GM18520 (cell line): ENCODE data around the gene PCDHB2.
"Not testable (repeated sequence)": the region's sequence is repeated elsewhere in the genome, so short reads cannot be mapped to it uniquely, and the experiment has no call there.

Experiments
- ATAC-seq: cut with Tn5 transposase; IDR thresholded peaks from one replicate; pipeline ENCODE4 v1.9.1; 2021; ENCODE audit not compliant: unreplicated experiment

Gene PCDHB2

GRCh38 chr5:141135718-141136266 is 41.4 kb downstream of the PCDHB2 start:
- ATAC-seq, result no peak

- ATAC-seq, result not testable (repeated sequence)
These were observed 42.9 kb downstream of the PCDHB2 start for GRCh38 chr5:141137346-141137745.
